ENCODE results near the gene TMEM63C.

GRCh38 chr14:77142005-77142800, 39.4 kb upstream of the TMEM63C start:
- TF ChIP-seq TAF1 (IDR thresholded peaks at IDR 0.05; ENCODE audit: low read depth, low read length) (no peak), POLR2AphosphoS5 (IDR thresholded peaks at IDR 0.05; ENCODE audit: low read depth, low read length) (no peak), POLR2A (IDR thresholded peaks at IDR 0.05; ENCODE audit: low read depth, low read length) (no peak)
